Subcutaneous adipose tissue (tissue), 4 donors: ENCODE results near the gene GUSB. TPM values are rescaled to one million over a fixed set of nuclear protein-coding genes. Genes with fewer than 3 reads are reported as not detected.

Experiments used
- CTCF ChIP-seq: fragments of 450-650 bp; IDR thresholded peaks from one replicate; pipeline ENCODE4 v1.5.1; 2016; ENCODE audit warnings: low read depth, mild to moderate bottlenecking, control low read depth, antibody characterized with exemption, moderate library complexity
- total RNA-seq, 4 donors: library from RNA; depleted of rRNA; stranded (reverse); fragments of >200 nt; gene quantifications; one replicate each; pipeline ENCODE4 v1.1.0, GENCODE V29; 2016

The GUSB gene
- 100 to 1,000 TPM in 1 of 4 donors, 10 to 100 TPM in 3; 34.1 to 104 (median 44.9) TPM for total RNA-seq

DNA sequence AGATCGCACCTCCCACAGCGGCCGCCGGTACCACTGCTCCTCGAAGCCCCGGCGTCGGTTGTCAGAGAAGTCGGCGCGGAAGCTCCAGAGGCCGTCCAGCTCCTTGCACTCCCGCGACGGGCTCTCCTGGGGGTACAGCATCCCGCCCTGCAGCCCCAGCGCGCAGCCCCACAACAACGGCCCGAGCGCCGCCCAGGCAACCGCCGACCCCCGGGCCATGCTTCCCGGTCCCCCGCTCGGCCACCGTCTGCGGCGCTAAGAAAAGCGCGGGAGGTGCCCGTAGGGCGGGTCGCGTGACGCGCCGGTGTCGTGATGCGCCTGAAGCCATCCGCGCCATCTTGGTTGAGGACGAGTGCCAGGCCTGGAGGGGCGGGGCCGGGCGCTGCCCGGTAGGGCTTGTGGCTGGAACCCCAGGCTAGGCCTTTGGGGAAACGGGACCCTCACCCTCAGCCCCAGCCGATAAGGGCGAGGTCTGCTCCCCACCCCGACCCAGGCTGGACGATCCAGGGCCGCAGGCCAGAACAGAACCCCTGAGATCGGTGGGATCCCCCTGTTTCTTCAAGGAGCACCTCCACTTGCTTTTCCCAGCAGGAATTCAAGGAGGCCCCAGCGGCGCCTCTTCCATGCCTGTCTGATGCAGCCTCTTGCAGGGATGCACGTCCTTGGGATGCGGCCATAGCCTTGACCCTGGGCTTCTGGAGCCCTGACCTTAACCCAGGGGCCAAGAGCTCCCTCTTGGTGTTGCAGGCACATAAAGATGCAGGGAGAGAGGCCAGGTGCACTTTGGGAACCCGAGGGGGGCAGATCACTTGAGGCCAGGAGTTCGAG lies at the start of gene GUSB:
GUSB (minus strand) TSS at position 249 of the 828 bp plus-strand sequence; CDS start at position 219, 30 bp downstream.
- TF ChIP-seq CTCF = no peak

DNA sequence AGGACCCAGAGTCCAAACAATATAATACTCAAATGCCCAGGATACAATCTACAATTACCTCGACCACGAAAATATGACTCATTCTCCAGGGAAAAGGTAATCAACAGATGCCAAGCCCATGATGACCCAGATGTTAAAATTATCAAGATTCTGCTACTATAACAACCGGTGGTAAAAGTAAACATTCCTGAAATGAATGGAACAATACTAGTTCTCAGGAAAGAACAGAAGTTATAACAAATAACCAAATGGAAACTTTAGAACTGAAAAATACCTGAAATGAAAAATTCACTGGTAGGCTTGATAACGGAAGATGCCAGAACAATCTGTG lies 34.1 kb upstream of the GUSB start:
- no peak for TF ChIP-seq CTCF

DNA sequence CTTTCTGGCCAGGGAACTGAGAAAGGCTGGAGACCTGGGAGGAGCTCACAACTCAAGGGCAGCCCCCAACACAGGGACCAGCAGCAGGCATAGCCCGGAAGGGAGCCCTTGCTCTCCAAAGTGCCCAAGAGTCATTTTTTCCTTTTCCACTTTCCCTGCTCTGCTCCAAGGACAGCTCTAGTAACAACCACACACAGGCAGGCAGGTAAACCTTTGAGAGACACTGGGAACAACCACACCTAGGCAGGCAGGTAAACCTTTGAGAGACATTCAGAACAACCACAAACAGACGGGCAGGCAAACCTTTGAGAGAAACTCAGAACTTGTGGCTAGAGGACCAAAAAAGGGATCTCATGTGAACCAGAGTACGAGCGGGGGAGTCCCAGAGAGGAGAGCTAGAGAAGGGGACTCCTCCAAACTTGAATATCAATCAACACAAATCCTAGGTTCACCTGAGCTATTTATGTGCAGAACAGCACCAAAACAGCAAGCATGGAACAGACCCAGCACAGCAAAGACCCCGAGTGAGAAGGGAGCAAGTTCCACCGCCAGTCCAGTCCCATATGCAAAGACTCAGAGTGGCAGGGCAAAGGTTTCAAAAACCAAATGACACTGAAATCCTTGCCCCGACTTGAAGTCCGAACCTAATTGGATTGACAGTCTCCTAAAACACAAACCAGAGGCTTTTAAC lies 33.6 kb upstream of the GUSB start:
- TF ChIP-seq CTCF = no peak

DNA sequence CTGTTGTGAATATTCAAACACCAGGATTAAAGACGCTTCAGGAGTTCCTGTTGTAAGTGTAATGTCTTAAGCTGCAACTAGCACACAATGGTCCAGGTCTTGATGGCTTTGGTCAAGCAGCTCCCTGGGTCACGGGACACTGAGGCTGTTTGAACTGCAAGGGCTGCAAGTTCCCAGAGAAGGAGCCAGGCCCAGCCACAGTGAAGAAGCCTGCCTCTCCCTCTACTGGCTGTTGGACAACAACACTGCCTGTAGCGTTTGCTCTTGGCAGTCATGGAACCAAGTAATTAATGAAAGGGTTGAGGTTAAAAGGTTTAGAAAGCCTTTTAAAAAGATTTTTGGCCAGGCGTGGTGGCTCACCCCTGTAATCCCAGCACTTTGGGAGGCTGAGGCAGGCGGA lies 31.9 kb upstream of the GUSB start:
- no peak for TF ChIP-seq CTCF

- no peak for TF ChIP-seq CTCF
These were observed 25.2 kb upstream of the GUSB start for GRCh38 chr7:66007232-66007631.

GRCh38 chr7:65992526-65992925 lies 10.5 kb upstream of the GUSB start:
- TF ChIP-seq CTCF = no peak

DNA sequence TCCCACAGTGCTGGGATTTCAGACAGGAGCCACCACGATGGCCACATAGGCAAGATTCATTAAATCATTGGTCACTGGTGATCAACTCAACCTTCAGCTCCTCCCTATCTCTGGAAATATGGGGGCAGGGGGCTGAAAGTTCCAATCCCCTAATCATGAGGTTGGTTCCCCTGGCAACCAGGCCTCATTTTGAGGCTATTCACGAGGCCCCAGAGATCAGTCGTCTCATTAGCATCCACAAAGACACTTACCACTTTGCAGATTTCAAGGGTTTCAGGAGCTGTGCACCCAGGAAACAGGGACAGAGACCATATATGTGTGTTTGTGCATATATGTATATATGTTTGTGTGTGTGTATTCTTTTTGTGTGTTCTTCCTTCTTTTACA lies 7.7 kb upstream of the GUSB start:
- no peak for TF ChIP-seq CTCF
